Neuron (in vitro differentiated cells): Measurements from ENCODE around the gene AK9.
"Not testable (repeated sequence)": the region's sequence is repeated elsewhere in the genome, so short reads cannot be mapped to it uniquely, and the experiment has no call there.

Experiments
- H2AFZ ChIP-seq: one replicate; pipeline ENCODE4 v1.6.1; 2013; ENCODE audit warnings: low read depth, mild to moderate bottlenecking, inconsistent platforms, low read length, moderate library complexity
- H3K27me3 ChIP-seq: one replicate; pipeline ENCODE4 v1.6.1; 2013; ENCODE audit warnings: low read length; ENCODE audit not compliant: insufficient read depth
- H3K36me3 ChIP-seq: one replicate; pipeline ENCODE4 v1.6.1; 2013; ENCODE audit warnings: low read length; ENCODE audit not compliant: insufficient read depth
- H3K4me1 ChIP-seq: one replicate; pipeline ENCODE4 v1.6.1; 2013; ENCODE audit warnings: low read length; ENCODE audit not compliant: insufficient read depth
- H3K4me3 ChIP-seq: 2 replicates; pipeline ENCODE4 v1.5.1; 2013; ENCODE audit warnings: mild to moderate bottlenecking, low read length, moderate library complexity
- H3K9me3 ChIP-seq: one replicate; pipeline ENCODE4 v1.6.1; 2013; ENCODE audit warnings: low read length

AK9 gene

DNA sequence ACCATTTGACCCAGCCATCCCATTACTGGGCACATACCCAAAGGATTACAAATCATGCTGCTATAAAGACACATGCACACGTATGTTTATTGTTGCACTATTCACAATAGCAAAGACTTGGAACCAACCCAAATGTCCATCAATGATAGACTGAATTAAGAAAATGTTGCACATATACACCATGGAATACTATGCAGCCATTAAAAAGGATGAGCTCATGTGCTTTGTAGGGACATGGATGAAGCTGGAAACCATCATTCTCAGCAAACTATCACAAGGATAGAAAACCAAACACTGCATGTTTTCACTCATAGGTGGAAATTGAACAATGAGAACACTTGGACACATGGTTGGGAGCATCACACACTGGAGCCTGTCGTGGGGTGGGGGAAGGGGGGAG is 121.1 kb downstream of the AK9 start:
- not testable (repeated sequence) for H2AFZ ChIP-seq, H3K36me3 ChIP-seq, H3K4me3 ChIP-seq, H3K9me3 ChIP-seq, H3K27me3 ChIP-seq, H3K4me1 ChIP-seq

DNA sequence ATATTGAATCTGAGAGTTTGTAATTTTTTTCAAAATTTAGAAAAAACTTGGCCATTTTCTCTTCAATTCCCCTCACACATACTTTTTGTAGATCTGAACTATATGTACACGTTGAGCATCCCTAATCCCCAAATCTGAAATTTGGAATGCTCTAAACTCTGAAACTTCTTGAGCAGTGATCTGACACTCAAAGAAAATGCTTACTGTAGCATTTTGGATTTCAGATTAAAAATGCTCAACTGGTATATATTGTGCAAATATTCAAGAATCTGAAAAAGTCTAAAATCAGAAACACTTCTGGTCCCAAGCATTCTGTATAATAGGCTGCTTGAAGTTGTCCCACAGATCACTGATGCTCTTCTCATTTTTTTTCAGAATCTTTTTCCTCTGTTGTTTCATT is 129.2 kb downstream of the AK9 start:
- no peak overlapping the region for H2AFZ ChIP-seq
- H3K4me3 ChIP-seq = no peak overlapping the region
- H3K27me3 ChIP-seq = peaks cover 4% of the 10 kb centered on the region
- no peaks in the 10 kb centered on the region for H3K36me3 ChIP-seq
- peaks cover 3% of the 10 kb centered on the region for H3K9me3 ChIP-seq
- no peaks in the 10 kb centered on the region for H3K4me1 ChIP-seq

DNA sequence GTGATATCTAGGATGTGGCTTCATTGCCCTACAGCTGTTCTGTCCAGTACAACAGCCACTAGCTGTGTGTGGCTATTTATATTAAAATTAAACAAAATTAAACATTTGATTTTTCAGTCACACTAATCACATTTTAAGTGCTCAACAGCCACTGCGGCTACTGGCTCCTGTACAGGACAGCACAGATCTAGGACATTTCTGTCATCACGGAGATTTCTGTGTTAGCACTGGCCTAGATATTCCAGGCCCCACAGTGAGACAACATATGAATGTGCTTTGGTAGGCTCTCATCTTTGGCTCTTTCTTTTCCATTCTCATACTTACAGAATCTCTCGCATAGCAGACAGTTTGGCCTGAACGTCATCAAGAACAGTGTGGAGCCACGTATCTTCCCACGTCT is 159.6 kb downstream of the AK9 start:
- Histone ChIP-seq H3K4me1 (no peaks in the 10 kb centered on the region), H3K9me3 (no peaks in the 10 kb centered on the region), H2AFZ (no peak overlapping the region), H3K27me3 (no peaks in the 10 kb centered on the region), H3K36me3 (no peaks in the 10 kb centered on the region), H3K4me3 (no peak overlapping the region)

DNA sequence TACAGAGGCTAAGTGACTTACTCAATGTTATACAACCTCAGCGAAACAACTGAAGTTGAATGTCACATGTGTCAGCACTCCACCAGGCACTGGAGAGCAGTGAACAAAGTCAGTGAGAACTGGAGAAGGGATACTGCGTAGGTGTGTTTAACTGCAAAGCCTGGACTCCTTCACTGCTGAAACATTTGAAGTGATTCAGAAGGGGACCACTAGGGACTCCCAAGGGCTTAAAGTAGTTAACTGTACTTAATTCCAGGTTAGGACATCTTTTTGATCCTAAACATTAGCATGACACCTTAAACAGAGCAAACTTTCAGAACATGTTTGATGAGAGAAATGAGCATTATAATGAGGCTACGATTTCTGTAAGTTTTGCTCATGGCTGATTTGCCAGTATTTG is 163.0 kb downstream of the AK9 start:
- H3K27me3 ChIP-seq = no peaks in the 10 kb centered on the region
- H2AFZ ChIP-seq = no peak overlapping the region
- no peaks in the 10 kb centered on the region for H3K9me3 ChIP-seq
- H3K4me3 ChIP-seq = no peak overlapping the region
- no peaks in the 10 kb centered on the region for H3K36me3 ChIP-seq
- no peaks in the 10 kb centered on the region for H3K4me1 ChIP-seq

- H3K9me3 ChIP-seq = no peaks in the 10 kb centered on the region
- H3K27me3 ChIP-seq = no peaks in the 10 kb centered on the region
- H3K4me3 ChIP-seq = no peak overlapping the region
- no peaks in the 10 kb centered on the region for H3K4me1 ChIP-seq
- H2AFZ ChIP-seq = no peak overlapping the region
- H3K36me3 ChIP-seq = no peaks in the 10 kb centered on the region
These were observed 163.9 kb downstream of the AK9 start for GRCh38 chr6:109526905-109527628.

GRCh38 chr6:109524129-109524528 is 166.9 kb downstream of the AK9 start:
- Histone ChIP-seq H2AFZ (no peak overlapping the region), H3K4me1 (no peaks in the 10 kb centered on the region), H3K27me3 (no peaks in the 10 kb centered on the region), H3K36me3 (no peaks in the 10 kb centered on the region), H3K9me3 (no peaks in the 10 kb centered on the region), H3K4me3 (no peak overlapping the region)

DNA sequence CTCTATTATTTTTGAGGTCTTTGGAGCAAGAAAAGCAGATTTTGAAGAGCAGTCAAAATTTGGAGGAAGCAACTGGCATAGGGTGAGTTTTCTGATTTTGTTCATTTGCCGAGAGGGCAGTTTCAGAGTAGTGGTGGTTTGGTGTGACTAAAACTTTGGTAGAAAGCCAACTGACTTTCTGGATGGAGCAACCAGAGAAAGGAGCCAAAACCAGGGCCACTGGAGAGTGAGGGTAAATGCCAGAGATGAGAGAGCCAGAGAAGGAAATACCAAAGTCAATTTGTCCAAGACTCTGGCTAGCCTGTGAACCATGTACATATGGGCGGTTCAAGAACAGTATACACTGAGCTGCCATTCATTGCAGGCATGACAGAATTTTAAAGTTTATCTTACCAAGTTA is 167.5 kb downstream of the AK9 start:
- H3K36me3 ChIP-seq = no peaks in the 10 kb centered on the region
- H3K4me3 ChIP-seq = no peak overlapping the region
- H3K4me1 ChIP-seq = no peaks in the 10 kb centered on the region
- H3K27me3 ChIP-seq = no peaks in the 10 kb centered on the region
- no peaks in the 10 kb centered on the region for H3K9me3 ChIP-seq
- no peak overlapping the region for H2AFZ ChIP-seq

GRCh38 chr6:109521080-109521479 is 169.9 kb downstream of the AK9 start:
- Histone ChIP-seq H3K27me3 (peaks cover 2% of the 10 kb centered on the region), H2AFZ (no peak overlapping the region), H3K4me3 (no peak overlapping the region), H3K36me3 (no peaks in the 10 kb centered on the region), H3K4me1 (no peaks in the 10 kb centered on the region), H3K9me3 (no peaks in the 10 kb centered on the region)

DNA sequence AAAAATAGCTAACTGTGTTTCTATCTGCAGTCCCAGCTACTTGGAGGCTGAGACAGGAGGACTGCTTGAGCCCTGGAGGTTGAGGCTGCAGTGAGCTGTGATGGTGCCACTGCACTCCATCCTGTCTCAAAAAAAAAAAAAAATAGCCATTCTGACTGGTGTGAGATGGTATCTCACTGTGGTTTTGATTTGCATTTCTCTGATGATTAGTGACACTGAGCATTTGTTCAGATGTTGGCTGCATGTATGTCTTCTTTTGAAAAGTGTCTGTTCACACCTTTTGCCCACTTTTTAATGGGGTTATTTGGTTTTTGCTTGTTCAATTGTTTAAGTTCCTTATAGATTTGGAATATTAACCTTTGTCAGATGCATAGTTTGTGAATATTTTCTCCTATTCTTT is 171.4 kb downstream of the AK9 start:
- not testable (repeated sequence) for H3K36me3 ChIP-seq, H3K4me1 ChIP-seq, H2AFZ ChIP-seq, H3K4me3 ChIP-seq, H3K27me3 ChIP-seq, H3K9me3 ChIP-seq

DNA sequence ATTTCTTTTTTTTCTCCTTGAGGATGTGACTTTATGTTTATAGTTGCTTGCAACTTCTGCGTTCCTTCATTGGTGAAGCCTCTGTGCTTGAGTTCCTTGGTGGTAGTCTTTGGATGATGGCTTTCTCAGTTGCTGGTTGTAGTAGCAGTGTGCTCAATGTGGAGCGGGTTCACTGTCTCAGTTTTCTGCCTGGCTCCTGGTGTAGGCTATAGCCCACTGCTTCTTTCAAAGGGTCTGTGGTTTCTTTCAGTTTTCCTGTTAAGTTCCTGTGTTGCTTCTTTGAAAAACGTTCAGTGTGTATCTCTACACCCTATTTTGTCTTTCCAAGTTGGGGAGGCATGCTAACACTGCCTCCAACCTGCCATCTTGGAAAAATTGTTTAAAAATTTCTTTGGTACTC is 174.1 kb downstream of the AK9 start:
- no peaks in the 10 kb centered on the region for H3K9me3 ChIP-seq
- no peak overlapping the region for H2AFZ ChIP-seq
- no peak overlapping the region for H3K4me3 ChIP-seq
- H3K36me3 ChIP-seq = no peaks in the 10 kb centered on the region
- H3K4me1 ChIP-seq = peaks cover 8% of the 10 kb centered on the region
- H3K27me3 ChIP-seq = peaks cover 2% of the 10 kb centered on the region

DNA sequence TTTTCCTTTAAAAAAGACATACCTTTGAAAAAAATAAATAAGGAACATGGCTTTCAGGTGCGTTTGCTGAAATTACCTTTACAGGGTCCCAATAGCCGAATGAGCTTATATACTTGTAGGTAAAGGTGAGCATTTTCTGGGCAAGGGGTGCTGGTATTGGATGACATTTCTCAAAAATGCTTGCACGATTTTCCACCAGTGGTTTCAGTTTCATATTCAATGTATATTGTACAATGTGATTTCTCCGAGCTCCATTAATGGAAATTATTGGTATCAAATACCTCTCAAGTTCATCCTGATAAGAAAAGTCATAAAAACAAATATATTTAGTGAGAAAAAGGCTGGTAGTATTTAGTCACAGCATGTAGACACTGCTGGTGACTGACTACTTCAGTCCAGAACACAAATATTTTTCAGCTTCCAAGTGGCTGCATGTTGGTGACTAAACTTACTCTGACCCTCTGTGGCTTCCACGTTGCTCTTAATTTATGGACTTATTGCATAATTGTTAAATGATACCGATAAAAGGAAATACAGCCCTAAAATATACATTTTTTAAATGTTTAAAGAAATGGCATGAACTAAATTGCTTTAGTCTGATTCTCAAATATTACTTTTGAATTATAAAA is 175.1 kb downstream of the AK9 start:
- Histone ChIP-seq H3K9me3 (peaks cover 2% of the 10 kb centered on the region), H3K4me1 (peaks cover 8% of the 10 kb centered on the region)

DNA sequence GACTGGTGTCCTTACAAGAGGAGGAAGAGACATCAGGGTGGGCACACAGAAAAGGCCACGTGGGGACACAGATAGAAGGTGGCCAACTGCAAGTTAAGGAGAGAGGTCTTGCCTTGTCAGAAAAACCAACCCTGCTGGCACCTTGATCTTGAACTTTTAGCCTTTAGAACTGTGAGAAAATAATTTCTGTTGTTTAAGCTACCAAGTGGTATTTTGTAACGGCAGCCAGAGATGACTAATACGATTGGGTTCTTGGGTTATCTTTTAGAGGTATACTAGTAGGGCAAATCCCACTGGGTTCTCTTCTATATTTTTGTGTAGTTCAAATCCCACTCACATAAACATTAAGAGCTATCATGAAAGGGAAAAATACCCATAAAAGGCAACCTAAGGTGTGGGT is 176.1 kb downstream of the AK9 start:
- no peak overlapping the region for H3K4me3 ChIP-seq
- H2AFZ ChIP-seq = no peak overlapping the region
- no peaks in the 10 kb centered on the region for H3K36me3 ChIP-seq
- H3K9me3 ChIP-seq = peaks cover 4% of the 10 kb centered on the region
- peaks cover 2% of the 10 kb centered on the region for H3K27me3 ChIP-seq
- peaks cover 8% of the 10 kb centered on the region for H3K4me1 ChIP-seq

More for the DNA sequence above, 175.1 kb downstream of the AK9 start:
- Histone ChIP-seq H3K36me3 (no peaks in the 10 kb centered on the region), H2AFZ (no peak overlapping the region), H3K27me3 (peaks cover 2% of the 10 kb centered on the region), H3K4me3 (no peak overlapping the region)

GRCh38 chr6:109513571-109514071 is 177.4 kb downstream of the AK9 start:
- H3K27me3 ChIP-seq = peaks cover 2% of the 10 kb centered on the region
- H3K9me3 ChIP-seq = peaks cover 4% of the 10 kb centered on the region
- H3K36me3 ChIP-seq = no peaks in the 10 kb centered on the region
- peaks cover 10% of the 10 kb centered on the region for H3K4me1 ChIP-seq
- no peak overlapping the region for H2AFZ ChIP-seq
- H3K4me3 ChIP-seq = no peak overlapping the region
